SU-DHL-6 (cell line): ENCODE measurements around the gene LAMA3.

ENCODE experiments used
- H2AFZ ChIP-seq: fragments of 200-600 bp; sonication (generic); 2 replicates; pipeline ENCODE4 v1.6.1; 2014; ENCODE audit warnings: low read depth, mild to moderate bottlenecking, moderate library complexity, mixed read lengths, antibody characterized with exemption, low read length; ENCODE audit not compliant: severe bottlenecking
- H3F3A ChIP-seq: fragments of 200-600 bp; shearing (Covaris generic); 2 replicates; pipeline ENCODE4 v1.6.0; 2016; ENCODE audit warnings: antibody characterized with exemption, mild to moderate bottlenecking; ENCODE audit not compliant: insufficient read depth
- H3K27ac ChIP-seq: fragments of 200-600 bp; sonication (generic); 2 replicates; pipeline ENCODE4 v1.5.1; 2016; ENCODE audit warnings: low read depth, mild to moderate bottlenecking, low read length, moderate library complexity, mixed read lengths
- H3K27me3 ChIP-seq: fragments of 200-600 bp; sonication (generic), shearing (Covaris generic); 2 replicates; pipeline ENCODE4 v1.6.0; 2014; ENCODE audit warnings: mild to moderate bottlenecking, low read length
- H3K36me3 ChIP-seq: fragments of 200-600 bp; sonication (generic); 2 replicates; pipeline ENCODE4 v1.6.1; 2014; ENCODE audit warnings: mild to moderate bottlenecking, low read length, mixed read lengths
- H3K4me2 ChIP-seq: fragments of 300-600, 200-600 bp; shearing (Covaris generic), sonication (generic); 2 replicates; pipeline ENCODE4 v1.6.0; 2014; ENCODE audit warnings: low read length, low read depth, mild to moderate bottlenecking; ENCODE audit not compliant: poor library complexity, severe bottlenecking
- H3K4me3 ChIP-seq: fragments of 200-600 bp; sonication (generic); 2 replicates; pipeline ENCODE4 v1.5.1; 2014; ENCODE audit warnings: antibody characterized with exemption, low read length, mild to moderate bottlenecking, mixed read lengths; ENCODE audit not compliant: insufficient read depth, poor library complexity, severe bottlenecking
- H3K79me2 ChIP-seq: fragments of 200-600 bp; sonication (generic); 2 replicates; pipeline ENCODE4 v1.6.1; 2014; ENCODE audit warnings: mild to moderate bottlenecking, low read length, moderate library complexity; ENCODE audit not compliant: insufficient read depth
- H3K9ac ChIP-seq: fragments of 200-600 bp; sonication (generic); 2 replicates; pipeline ENCODE4 v1.7.0; 2014; ENCODE audit warnings: mild to moderate bottlenecking, low read length
- H3K9me2 ChIP-seq: fragments of 200-600 bp; sonication (generic); replicated peaks from 2 replicates; pipeline ENCODE4 v1.6.1; 2014; ENCODE audit warnings: low read length; ENCODE audit not compliant: insufficient read depth
- H3K9me3 ChIP-seq: fragments of 200-600 bp; sonication (generic); 2 replicates; pipeline ENCODE4 v1.6.1; 2014; ENCODE audit warnings: low read length, mixed read lengths; ENCODE audit not compliant: insufficient read depth
- H4K20me1 ChIP-seq: fragments of 200-600 bp; sonication (generic); 2 replicates; pipeline ENCODE4 v1.6.1; 2014; ENCODE audit warnings: low read depth, mild to moderate bottlenecking, antibody characterized with exemption, low read length, moderate library complexity, mixed read lengths
- EZH2phosphoT487 ChIP-seq: fragments of 200-600 bp; sonication (generic), shearing (Covaris generic); conservative IDR thresholded peaks from 2 replicates; pipeline ENCODE4 v1.6.1; 2018; ENCODE audit warnings: mild to moderate bottlenecking, antibody characterized with exemption, low read length, moderate library complexity, mixed read lengths
- TF ChIP-seq, protein P1 (sequence below): fragments of 200-600 bp; sonication (generic); IDR thresholded peaks from one replicate; pipeline ENCODE4 v1.5.1; 2017; ENCODE audit warnings: antibody characterized with exemption, mild to moderate bottlenecking, low read length, moderate library complexity; ENCODE audit not compliant: insufficient read depth, poor library complexity, severe bottlenecking

Gene LAMA3

DNA sequence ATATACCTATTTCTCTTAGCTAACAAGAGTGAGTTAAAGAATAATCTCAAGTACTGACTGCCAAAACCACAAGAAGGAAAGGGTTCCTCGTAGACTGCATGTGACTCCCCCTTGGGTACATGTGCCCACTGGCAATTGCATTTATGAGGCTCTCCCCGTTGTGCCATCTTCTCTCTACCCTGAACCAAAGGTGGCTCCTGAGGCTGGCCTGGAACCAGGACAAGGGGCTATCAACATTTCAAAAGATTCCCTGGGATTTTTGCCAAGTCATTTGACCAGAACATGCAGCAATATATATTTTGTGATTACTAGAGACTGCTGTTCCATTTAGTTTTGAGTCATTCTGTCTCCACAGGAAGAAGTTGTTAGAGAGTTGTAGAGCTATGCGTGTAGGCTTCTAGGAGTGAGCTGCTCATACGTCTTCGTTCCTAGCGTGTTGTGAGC lies 45.8 kb downstream of the LAMA3 start:
- no peak overlapping the region for H3K4me2 ChIP-seq
- H3K79me2 ChIP-seq: no peaks in the 10 kb centered on the region
- H3K27me3 ChIP-seq: no peaks in the 10 kb centered on the region
- H3K9me3 ChIP-seq: no peaks in the 10 kb centered on the region
- no peak overlapping the region for H3K4me3 ChIP-seq
- H3F3A ChIP-seq: no peaks in the 10 kb centered on the region
- no peaks in the 10 kb centered on the region for H4K20me1 ChIP-seq
- no peaks in the 10 kb centered on the region for H3K9me2 ChIP-seq
- no peak overlapping the region for H3K9ac ChIP-seq
- TF ChIP-seq EZH2phosphoT487: no peak
- TF ChIP-seq, protein P1, sequence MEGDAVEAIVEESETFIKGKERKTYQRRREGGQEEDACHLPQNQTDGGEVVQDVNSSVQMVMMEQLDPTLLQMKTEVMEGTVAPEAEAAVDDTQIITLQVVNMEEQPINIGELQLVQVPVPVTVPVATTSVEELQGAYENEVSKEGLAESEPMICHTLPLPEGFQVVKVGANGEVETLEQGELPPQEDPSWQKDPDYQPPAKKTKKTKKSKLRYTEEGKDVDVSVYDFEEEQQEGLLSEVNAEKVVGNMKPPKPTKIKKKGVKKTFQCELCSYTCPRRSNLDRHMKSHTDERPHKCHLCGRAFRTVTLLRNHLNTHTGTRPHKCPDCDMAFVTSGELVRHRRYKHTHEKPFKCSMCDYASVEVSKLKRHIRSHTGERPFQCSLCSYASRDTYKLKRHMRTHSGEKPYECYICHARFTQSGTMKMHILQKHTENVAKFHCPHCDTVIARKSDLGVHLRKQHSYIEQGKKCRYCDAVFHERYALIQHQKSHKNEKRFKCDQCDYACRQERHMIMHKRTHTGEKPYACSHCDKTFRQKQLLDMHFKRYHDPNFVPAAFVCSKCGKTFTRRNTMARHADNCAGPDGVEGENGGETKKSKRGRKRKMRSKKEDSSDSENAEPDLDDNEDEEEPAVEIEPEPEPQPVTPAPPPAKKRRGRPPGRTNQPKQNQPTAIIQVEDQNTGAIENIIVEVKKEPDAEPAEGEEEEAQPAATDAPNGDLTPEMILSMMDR: no peak
- H3K36me3 ChIP-seq: no peaks in the 10 kb centered on the region
- H3K27ac ChIP-seq: no peak overlapping the region
- H2AFZ ChIP-seq: no peak overlapping the region

- Histone ChIP-seq H3K9me3 (no peaks in the 10 kb centered on the region), H3K27ac (no peak overlapping the region), H3K9me2 (no peaks in the 10 kb centered on the region), H3K27me3 (no peaks in the 10 kb centered on the region), H2AFZ (no peak overlapping the region), H3K9ac (no peak overlapping the region), H3K4me2 (no peak overlapping the region), H4K20me1 (no peaks in the 10 kb centered on the region), H3K36me3 (no peaks in the 10 kb centered on the region), H3K79me2 (no peaks in the 10 kb centered on the region), H3F3A (no peaks in the 10 kb centered on the region), H3K4me3 (no peak overlapping the region)
- TF ChIP-seq, protein P1: no peak
- no peak for TF ChIP-seq EZH2phosphoT487
Measured at GRCh38 chr18:23737578-23737977, 48.3 kb downstream of the LAMA3 start.

GRCh38 chr18:23738151-23738550 lies 48.9 kb downstream of the LAMA3 start:
- Histone ChIP-seq H3K27ac (no peak overlapping the region), H4K20me1 (no peaks in the 10 kb centered on the region), H3K4me2 (no peak overlapping the region), H3K4me3 (no peak overlapping the region), H3K79me2 (no peaks in the 10 kb centered on the region), H3K9me2 (no peaks in the 10 kb centered on the region), H3F3A (no peaks in the 10 kb centered on the region), H2AFZ (no peak overlapping the region), H3K9ac (no peak overlapping the region), H3K9me3 (no peaks in the 10 kb centered on the region), H3K27me3 (no peaks in the 10 kb centered on the region), H3K36me3 (no peaks in the 10 kb centered on the region)
- TF ChIP-seq, protein P1: no peak
- TF ChIP-seq EZH2phosphoT487: no peak

- Histone ChIP-seq H3K9me2 (no peaks in the 10 kb centered on the region), H3K9ac (no peak overlapping the region), H3K79me2 (no peaks in the 10 kb centered on the region), H3K9me3 (no peaks in the 10 kb centered on the region), H2AFZ (no peak overlapping the region), H3K27me3 (no peaks in the 10 kb centered on the region), H3K4me2 (no peak overlapping the region), H3K27ac (no peak overlapping the region), H4K20me1 (no peaks in the 10 kb centered on the region), H3K36me3 (no peaks in the 10 kb centered on the region), H3K4me3 (no peak overlapping the region), H3F3A (no peaks in the 10 kb centered on the region)
- no peak for TF ChIP-seq EZH2phosphoT487
- TF ChIP-seq, protein P1: no peak
Measured at GRCh38 chr18:23738575-23738974, 49.3 kb downstream of the LAMA3 start.
